Epithelial cell of proximal tubule (primary cell): ENCODE data around the gene TBCCD1. TPM values are rescaled to one million over a fixed set of nuclear protein-coding genes. Genes with fewer than 3 reads are reported as not detected.

Source experiments
- DNase-seq: peaks from one replicate; pipeline ENCODE4 v3.0.0-alpha.2; 2011; ENCODE audit warnings: low read depth
- H3K4me3 ChIP-seq: 2 replicates; pipeline ENCODE4 v1.5.1; 2011; ENCODE audit warnings: low read depth, mild to moderate bottlenecking, low read length
- total RNA-seq: library from RNA; depleted of rRNA; stranded (reverse); fragments of >200 nt; gene quantifications from 2 replicates; pipeline ENCODE4 v1.2.3, GENCODE V29; 2015
- TF ChIP-seq, protein P1 (sequence below): conservative IDR thresholded peaks from 2 replicates; pipeline ENCODE4 v1.5.1; 2012; ENCODE audit warnings: low read depth, mild to moderate bottlenecking, low read length

Gene TBCCD1, protein sequence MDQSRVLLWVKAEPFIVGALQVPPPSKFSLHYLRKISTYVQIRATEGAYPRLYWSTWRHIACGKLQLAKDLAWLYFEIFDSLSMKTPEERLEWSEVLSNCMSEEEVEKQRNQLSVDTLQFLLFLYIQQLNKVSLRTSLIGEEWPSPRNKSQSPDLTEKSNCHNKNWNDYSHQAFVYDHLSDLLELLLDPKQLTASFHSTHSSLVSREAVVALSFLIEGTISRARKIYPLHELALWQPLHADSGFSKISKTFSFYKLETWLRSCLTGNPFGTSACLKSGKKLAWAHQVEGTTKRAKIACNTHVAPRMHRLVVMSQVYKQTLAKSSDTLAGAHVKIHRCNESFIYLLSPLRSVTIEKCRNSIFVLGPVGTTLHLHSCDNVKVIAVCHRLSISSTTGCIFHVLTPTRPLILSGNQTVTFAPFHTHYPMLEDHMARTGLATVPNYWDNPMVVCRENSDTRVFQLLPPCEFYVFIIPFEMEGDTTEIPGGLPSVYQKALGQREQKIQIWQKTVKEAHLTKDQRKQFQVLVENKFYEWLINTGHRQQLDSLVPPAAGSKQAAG
- 10.8 and 14.9 TPM in 2 replicates for total RNA-seq

DNA sequence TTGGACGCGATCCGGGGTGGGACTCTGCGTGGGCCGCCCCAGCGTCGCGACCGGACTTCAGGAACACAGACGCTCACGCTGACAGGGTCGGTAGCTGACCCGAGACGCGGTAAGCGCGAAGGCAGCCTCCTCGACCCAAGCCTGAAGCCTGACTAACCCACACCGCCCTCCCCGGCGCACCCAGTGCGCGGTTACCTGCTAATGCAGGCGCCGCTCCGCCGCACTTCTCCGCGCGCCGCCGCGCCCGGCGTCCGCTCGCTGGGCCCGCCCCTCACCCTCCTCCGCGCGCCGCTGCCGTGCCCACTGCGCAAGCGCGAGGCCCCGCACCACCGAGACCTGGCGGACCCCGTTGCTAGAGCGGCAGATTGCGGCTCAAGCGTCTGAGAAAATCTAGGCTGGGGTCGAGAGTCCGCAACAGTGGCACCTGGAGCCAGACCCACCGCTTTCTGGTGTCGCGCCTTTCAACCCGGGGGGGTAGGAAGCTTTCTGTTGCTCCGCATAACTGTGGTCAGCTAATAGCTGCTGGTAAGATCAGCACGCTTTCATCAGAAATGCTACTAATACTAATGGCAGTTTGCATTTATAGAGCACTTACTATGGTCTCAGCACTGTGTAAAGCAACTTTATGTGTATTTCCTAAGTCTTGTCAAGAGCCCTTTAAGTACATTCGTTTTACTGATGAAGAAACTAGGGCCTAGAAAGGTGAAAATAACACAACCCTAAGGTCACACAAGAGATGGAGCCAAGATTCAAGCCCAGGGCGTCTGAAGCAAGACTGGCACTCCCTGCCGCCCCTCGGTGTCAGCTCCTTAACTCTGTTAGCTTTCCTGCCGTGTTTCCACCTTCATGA lies at the start of gene TBCCD1:
Gene TBCCD1, minus strand, starts transcription at position 268 of the 850 bp plus-strand sequence. CDS start 3,010 bp downstream, outside the sequence.
- H3K4me3 ChIP-seq: peak within 1 kb of the TSS; percentile 93
- no peak for DNase-seq
- TF ChIP-seq, protein P1, sequence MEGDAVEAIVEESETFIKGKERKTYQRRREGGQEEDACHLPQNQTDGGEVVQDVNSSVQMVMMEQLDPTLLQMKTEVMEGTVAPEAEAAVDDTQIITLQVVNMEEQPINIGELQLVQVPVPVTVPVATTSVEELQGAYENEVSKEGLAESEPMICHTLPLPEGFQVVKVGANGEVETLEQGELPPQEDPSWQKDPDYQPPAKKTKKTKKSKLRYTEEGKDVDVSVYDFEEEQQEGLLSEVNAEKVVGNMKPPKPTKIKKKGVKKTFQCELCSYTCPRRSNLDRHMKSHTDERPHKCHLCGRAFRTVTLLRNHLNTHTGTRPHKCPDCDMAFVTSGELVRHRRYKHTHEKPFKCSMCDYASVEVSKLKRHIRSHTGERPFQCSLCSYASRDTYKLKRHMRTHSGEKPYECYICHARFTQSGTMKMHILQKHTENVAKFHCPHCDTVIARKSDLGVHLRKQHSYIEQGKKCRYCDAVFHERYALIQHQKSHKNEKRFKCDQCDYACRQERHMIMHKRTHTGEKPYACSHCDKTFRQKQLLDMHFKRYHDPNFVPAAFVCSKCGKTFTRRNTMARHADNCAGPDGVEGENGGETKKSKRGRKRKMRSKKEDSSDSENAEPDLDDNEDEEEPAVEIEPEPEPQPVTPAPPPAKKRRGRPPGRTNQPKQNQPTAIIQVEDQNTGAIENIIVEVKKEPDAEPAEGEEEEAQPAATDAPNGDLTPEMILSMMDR: no peak

DNA sequence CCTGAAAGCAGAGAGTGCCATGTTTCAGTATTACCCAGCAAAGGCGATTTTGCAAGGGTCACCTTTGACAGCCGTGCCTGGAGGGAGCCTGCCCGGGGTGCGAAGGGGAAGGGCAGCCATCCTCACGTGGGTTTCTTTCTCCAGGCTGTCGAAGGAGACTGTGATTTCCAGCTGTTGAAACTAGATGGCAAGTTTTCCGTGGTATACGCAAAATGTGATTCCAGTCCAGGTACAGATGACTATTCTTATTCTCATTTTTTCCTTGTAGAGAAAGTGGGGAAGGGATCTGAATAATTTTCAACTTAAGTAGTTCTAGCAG lies 49.1 kb upstream of the TBCCD1 start:
- H3K4me3 ChIP-seq: no peak overlapping the region
- no peak for DNase-seq
- TF ChIP-seq, protein P1: no peak

DNA sequence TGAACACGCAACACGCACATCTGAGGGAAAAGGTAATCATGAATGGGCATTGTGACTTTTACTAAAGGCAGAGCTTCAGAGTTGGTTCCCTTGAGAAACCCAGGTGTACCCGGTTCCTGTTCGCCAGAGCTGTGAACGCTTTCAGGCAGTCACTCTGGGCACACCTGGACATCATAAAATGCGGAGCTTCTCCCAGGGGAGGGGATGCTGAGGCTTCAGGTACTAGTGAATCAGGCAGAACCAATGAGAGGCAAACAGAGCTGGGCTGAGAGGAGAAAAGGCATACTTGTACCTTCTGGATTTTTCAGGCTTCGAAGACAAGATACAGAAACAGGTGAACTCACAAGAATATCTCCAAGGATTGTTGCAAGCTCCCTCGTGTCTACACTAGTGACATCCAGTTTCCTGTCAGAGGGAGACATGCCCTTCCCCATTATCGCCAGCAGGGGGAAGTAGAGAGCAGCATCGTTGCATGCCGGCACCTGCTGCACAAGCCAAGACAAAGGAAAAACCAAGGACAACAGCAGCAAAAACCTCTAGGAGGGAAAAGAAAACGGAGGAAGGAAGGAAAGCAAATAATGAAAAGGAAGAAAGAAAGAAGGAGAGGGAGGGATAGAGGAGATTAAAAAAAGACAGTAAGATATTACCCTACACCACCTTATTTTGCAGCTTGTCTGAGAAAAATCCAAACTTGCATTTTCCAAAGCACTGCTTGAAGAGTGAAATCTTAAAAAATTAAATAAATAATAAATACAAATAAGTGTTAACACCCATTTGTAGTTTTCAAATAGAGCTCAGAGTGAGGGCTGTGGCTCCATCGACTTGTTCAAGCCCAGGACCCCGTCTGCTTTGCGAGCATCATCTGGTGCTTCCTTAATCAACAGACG lies 47.7 kb upstream of the TBCCD1 start:
- TF ChIP-seq, protein P1: peak; percentile 98
- DNase-seq: no peak

DNA sequence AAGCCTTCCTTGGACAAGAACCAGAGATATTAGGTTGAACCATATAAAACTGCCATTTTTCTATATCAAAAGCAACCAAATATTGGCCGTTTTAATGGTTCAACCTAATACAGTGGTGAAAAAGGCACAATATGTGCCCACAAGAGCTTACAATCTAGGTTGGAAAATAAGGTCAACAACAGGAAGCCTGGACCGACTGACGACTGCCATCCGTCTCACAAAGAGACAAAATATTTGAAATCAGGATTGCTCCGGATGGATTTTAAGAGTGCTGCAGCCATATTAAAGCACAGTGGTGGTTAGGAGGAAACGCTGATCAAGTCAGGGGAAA lies 47.1 kb upstream of the TBCCD1 start:
- DNase-seq: no peak
- H3K4me3 ChIP-seq: no peak overlapping the region
- TF ChIP-seq, protein P1: no peak

More for the DNA sequence above, 47.7 kb upstream of the TBCCD1 start:
- no peak overlapping the region for H3K4me3 ChIP-seq

DNA sequence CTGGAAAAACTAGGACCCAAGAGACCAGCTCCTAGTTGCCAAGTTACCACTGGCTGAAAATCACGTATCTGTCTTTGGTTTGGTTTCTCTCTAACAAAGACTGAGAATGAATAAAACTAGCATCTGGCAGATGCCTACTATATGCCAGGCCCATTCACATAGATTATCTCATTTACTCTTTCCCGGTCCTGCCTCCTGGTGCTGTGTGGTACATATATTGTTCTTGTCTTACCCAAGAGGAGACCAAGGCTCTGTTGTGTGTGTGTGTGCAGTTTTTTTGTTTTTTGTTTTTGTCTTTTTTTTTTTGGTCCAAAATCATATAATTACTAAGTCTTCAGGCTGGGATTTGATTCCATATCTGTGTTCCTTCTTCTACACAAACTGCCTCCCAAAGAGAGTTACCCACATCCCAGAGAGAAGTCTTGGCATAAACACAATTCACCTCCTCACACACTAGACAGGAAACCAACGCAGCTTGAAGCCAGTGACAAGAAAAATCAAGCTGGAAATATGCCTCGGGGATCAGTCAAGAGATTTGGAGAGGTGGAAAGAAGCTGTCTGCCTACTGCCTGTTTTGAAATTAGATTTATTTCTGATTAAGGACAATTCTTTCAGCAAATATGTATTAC lies 46.6 kb upstream of the TBCCD1 start:
- TF ChIP-seq, protein P1: no peak
- no peak for DNase-seq
- H3K4me3 ChIP-seq: no peak overlapping the region
